ENCODE data around the gene ZBTB42. TPM values are rescaled to one million over a fixed set of nuclear protein-coding genes. Genes with fewer than 3 reads are reported as not detected.
A peak's percentile ranks its signal among the peaks of the same experiment; 100 is the strongest.

ZBTB42 gene
- total RNA-seq, 1 experiment from 2014 or later: 16.5 TPM

DNA sequence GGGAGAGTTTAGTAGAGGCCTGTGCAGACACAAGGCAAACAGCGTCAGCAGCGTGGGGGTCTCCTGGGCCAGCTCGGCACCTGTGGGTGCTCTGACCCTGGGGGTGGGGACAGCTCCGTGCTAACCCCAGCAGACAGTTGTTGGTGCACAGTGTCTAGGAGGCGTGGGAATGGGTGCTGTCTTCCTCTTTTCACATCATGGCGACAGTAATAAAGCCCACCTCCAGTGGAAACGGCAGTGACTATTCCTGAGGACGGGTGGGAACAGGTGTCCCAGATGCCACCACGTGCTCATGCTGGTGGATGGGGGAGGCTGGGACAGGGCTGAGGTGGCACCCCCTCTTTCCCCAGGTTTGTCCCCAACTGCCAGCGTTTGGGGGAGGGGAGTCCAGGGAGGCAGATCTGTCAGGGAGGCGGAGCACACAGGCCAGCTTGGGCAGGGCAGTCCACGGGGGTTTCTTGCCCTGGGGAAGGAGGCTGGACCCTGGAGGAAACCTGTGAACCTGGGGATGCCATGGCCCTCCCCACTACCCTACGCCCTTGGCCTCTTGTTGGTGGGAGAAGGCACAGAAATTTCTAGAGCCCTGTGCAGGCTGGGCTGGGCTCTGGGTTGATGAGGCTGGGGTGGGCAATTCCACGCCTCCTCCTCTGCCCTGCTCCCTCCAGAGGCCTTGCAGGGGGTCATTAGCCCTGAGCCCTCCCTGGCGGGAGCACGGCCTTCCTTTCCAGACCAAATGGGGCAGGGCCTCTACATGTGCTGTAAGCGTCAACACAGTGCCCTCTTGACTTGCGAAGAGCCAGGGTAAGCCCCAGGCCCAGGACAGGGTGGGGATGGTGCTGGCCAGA is 3.8 kb downstream of the ZBTB42 start:
- no peaks in the 10 kb centered on the region for H3K9me3 ChIP-seq (ENCODE audit: control insufficient read depth, insufficient read depth, low read depth, low read length)
- POLR2A ChIA-PET: no interaction called here
- ATAC-seq (no peak; the same call in 1 of the 2 replicates), DNase-seq (ENCODE audit: low read depth, low spot score) (no peak)
- H3K36me3 ChIP-seq (ENCODE audit: control insufficient read depth, insufficient read depth, low read length): no peaks in the 10 kb centered on the region
- BruUV-seq (replicated peaks): no TSS peak
- H3K27me3 ChIP-seq (ENCODE audit: control insufficient read depth, insufficient read depth, low read length): no peaks in the 10 kb centered on the region
- no peak overlapping the region for H3K4me3 ChIP-seq (ENCODE audit: low read depth in 2 of 2, low read length in 2 of 2)
- intact Hi-C loops (cut with micrococcal nuclease; ENCODE audit: unreplicated experiment): no loop called here
- in situ Hi-C loops (cut with HindIII; ENCODE audit: low pct_unique_long_range_greater_than_20kb, low sequenced_read_pairs): no loop called here
- no peak for TF ChIP-seq TCF7L2 (IDR thresholded peaks at IDR 0.05; ENCODE audit: low read depth, low read length)
- no peak for TF ChIP-seq REST (IDR thresholded peaks at IDR 0.05; ENCODE audit: insufficient read depth in 1 of 2, low read depth in 2 of 2, low read length in 1 of 2)
- no peak for TF ChIP-seq SIN3A (IDR thresholded peaks at IDR 0.05; ENCODE audit: borderline replicate concordance, insufficient read depth, low read depth, low read length)
- TF ChIP-seq, protein P1, sequence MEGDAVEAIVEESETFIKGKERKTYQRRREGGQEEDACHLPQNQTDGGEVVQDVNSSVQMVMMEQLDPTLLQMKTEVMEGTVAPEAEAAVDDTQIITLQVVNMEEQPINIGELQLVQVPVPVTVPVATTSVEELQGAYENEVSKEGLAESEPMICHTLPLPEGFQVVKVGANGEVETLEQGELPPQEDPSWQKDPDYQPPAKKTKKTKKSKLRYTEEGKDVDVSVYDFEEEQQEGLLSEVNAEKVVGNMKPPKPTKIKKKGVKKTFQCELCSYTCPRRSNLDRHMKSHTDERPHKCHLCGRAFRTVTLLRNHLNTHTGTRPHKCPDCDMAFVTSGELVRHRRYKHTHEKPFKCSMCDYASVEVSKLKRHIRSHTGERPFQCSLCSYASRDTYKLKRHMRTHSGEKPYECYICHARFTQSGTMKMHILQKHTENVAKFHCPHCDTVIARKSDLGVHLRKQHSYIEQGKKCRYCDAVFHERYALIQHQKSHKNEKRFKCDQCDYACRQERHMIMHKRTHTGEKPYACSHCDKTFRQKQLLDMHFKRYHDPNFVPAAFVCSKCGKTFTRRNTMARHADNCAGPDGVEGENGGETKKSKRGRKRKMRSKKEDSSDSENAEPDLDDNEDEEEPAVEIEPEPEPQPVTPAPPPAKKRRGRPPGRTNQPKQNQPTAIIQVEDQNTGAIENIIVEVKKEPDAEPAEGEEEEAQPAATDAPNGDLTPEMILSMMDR (IDR thresholded peaks at IDR 0.05): no peak
- no peak for TF ChIP-seq POLR2AphosphoS5 (IDR thresholded peaks at IDR 0.05; ENCODE audit: low read depth, low read length)
- CTCF ChIA-PET: no interaction called here
- H3K4me1 ChIP-seq (ENCODE audit: control insufficient read depth, insufficient read depth, low read length): peaks cover 45% of the 10 kb centered on the region
- peak overlapping the region; percentile 63 for H3K27ac ChIP-seq (ENCODE audit: low read length)

DNA sequence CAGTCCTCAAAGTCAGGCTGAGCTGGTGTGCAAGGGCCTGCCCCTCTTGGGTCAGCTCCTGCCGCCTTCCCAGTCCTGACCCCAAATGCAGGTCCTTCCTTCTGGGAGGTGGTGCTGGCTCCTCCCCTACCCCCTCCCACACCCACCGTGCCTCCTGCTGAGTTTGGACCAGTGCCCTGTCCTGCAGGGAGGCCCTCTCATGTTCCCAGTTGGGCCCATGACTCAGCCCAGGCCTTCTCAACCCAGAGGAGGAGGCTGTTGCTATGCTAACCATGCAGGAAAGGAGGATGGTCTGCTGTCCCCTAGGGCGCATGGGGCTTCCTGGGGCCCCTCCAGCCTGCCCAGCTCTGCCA is 4.4 kb downstream of the ZBTB42 start:
- in situ Hi-C loops (cut with HindIII; ENCODE audit: low pct_unique_long_range_greater_than_20kb, low sequenced_read_pairs): no loop called here
- Histone ChIP-seq H3K27ac (ENCODE audit: low read length) (peak overlapping the region; percentile 63), H3K9me3 (ENCODE audit: control insufficient read depth, insufficient read depth, low read depth, low read length) (no peaks in the 10 kb centered on the region), H3K36me3 (ENCODE audit: control insufficient read depth, insufficient read depth, low read length) (no peaks in the 10 kb centered on the region), H3K4me3 (ENCODE audit: low read depth in 2 of 2, low read length in 2 of 2) (no peak overlapping the region), H3K27me3 (ENCODE audit: control insufficient read depth, insufficient read depth, low read length) (no peaks in the 10 kb centered on the region), H3K4me1 (ENCODE audit: control insufficient read depth, insufficient read depth, low read length) (peaks cover 44% of the 10 kb centered on the region)
- no TSS peak for BruUV-seq (replicated peaks)
- ChIA-PET POLR2A (interaction anchor here (0.6 kb wide), 1 partner anchor 166 kb away, joined by 3 read pairs; no protein-coding TSS in a partner anchor), CTCF (no interaction called here)
- intact Hi-C loops (cut with micrococcal nuclease; ENCODE audit: unreplicated experiment): no loop called here
- ATAC-seq (peak; percentile 47), DNase-seq (ENCODE audit: low read depth, low spot score) (no peak)
- TF ChIP-seq, protein P1 (IDR thresholded peaks at IDR 0.05): no peak
- peak; percentile 56; the same call in 1 of the 2 replicates for TF ChIP-seq POLR2AphosphoS5 (IDR thresholded peaks at IDR 0.05; ENCODE audit: low read depth, low read length)
